GM10266 (cell line): Measurements from ENCODE around the gene UBL4A.

Source experiments
- DNase-seq: peaks from one replicate; pipeline ENCODE4 v3.0.0; 2012; ENCODE audit errors: extremely low spot score
- TF ChIP-seq, protein P1 (sequence below): IDR thresholded peaks from 2 replicates; pipeline ENCODE4 v1.5.1; 2012; ENCODE audit warnings: mild to moderate bottlenecking, low read depth; ENCODE audit not compliant: control insufficient read depth, insufficient read depth; ENCODE audit errors: missing control alignments

Gene UBL4A

DNA sequence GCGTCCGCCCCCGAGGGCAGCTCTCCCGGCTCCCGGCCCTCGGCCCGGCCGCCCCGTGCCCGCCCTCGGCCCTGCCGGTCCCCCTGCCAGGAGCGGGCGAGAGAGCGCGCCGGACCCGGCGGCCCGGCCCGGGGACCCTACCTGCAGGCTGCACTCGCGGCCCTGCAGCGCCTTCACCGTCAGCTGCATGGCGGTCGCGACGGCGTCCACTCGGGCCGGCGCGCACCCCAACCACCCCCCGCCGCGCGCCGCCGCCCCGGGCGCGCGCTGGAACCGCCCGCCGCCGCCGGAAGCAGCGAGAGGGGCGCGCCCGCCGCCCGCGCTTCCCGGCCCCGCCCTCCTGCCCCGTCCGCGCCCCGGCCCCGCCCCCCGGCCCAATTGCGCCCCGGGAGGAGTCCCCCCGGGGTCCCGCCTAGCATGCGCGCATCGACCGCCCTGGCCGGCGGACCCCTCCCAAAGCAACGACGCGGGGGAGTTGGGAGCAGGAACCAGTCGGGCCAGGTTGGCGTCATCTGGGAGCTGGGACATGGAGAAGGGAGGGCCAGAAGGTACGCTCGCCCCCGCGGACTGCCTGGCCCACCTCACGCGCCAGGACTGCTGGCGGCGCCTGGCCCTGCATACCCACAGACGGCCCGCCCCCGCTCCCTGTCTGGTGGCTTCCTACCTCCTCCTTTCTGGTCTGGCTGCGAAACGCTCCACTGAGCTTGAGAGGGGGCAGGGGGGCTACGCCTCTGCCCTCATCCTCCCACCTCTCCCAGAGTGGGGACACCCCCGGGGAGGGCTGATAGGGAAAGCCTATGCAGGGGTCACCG, at the start of gene UBL4A:
UBL4A (minus strand) TSS at position 220 of the 812 bp plus-strand sequence; CDS start at position 189, 31 bp downstream.
- peak; percentile 84 for DNase-seq
- TF ChIP-seq, protein P1, sequence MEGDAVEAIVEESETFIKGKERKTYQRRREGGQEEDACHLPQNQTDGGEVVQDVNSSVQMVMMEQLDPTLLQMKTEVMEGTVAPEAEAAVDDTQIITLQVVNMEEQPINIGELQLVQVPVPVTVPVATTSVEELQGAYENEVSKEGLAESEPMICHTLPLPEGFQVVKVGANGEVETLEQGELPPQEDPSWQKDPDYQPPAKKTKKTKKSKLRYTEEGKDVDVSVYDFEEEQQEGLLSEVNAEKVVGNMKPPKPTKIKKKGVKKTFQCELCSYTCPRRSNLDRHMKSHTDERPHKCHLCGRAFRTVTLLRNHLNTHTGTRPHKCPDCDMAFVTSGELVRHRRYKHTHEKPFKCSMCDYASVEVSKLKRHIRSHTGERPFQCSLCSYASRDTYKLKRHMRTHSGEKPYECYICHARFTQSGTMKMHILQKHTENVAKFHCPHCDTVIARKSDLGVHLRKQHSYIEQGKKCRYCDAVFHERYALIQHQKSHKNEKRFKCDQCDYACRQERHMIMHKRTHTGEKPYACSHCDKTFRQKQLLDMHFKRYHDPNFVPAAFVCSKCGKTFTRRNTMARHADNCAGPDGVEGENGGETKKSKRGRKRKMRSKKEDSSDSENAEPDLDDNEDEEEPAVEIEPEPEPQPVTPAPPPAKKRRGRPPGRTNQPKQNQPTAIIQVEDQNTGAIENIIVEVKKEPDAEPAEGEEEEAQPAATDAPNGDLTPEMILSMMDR: no peak

DNA sequence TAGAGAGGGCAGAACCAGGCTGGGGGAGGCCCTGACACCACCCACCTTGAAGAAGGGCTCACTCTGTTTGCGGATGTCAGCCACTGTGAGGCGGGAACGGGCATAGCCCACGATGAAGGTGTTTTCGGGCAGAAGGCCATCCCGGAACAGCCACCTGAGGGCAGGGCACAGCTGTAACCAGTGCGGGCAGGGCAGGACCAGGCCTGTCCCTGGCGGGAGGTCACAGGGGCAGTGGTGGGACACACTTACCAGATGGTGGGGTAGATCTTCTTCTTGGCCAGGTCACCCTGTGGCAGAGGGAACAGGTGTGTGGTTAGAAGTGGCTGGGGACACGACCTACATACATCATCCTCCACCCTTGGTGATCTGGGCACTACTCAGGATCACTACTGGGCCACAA, 49.5 kb upstream of the UBL4A start:
- no peak for DNase-seq
- TF ChIP-seq, protein P1: no peak

DNA sequence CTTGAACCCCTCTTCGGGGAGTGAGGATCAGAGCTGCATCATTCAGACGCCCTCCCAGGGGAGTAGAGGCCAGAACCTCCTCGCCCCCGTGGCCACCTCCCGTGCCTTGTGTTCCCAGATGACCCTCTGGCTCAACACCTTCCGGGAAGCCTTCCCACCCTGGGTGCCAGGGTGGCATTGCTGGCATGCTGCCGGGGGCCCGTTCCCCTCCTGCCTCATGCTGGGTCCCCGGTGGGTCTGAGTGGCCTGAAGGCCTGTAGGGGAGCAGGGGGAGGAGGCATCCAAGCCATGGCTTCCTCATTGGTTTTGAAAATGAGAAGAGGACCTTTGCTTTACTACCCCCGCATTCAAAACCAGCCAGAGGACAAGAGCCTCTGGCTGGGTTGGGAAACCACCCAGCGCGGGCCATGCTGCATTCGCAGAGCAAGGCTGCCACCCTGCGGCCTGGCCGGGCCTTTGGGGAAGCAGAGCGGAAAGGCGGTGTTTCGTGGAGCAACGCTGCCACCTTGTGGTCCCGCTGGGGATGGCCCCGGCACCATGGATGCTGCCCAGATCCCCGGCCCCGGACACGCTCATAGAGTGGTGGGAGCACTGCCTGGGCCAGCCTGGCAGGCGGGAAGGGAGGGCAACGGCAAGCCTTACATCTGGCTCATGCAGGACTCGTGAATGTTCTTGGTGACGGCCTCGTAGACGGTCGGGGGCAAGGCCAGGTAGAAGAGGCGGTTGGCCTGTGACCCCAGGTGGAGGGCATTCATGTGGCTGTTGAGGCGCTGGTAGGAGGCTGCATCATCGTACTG, 48.3 kb upstream of the UBL4A start:
- DNase-seq: peak; percentile 84
- TF ChIP-seq, protein P1: peak; percentile 99

DNA sequence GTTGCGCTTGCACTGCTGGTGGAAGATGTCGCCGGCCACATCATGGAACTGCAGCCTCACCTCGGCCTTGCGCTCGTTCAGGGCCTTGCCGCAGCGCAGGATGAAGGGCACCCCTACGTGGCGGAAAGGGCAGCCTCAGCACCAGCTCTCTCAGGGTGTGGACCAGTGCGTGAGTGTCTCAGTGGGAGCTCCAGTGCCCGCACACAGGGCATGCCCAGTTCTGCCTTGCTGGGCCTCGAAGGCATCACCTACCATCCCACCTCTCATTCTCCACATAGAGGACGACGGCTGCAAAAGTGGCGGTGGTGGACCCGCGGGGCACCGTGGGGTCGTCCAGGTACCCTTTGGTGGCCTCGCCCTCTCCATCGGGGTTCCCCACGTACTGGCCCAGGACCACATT, 46.3 kb upstream of the UBL4A start:
- DNase-seq: no peak
- TF ChIP-seq, protein P1: no peak

DNA sequence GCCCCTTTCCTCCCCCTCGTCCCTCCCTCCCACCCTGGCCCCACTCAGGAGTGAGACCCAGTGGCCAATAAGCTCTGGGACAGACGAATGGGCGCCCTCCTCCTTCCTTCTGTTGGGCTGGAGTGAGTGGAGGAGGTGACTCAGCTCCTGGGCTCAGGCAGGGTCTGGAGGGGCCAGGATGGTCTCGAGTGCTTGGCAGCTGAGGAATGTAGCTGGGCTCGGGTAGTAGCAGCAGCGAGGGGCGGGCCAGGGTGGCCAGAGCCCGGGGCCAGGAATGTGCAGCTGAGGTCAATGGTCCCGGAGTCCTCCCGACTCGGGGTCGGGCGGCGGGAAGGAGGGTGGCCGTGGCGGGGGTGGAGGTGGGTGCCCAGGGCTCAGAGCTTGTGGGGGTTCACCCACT, 45.2 kb upstream of the UBL4A start:
- DNase-seq: no peak
- TF ChIP-seq, protein P1: no peak

DNA sequence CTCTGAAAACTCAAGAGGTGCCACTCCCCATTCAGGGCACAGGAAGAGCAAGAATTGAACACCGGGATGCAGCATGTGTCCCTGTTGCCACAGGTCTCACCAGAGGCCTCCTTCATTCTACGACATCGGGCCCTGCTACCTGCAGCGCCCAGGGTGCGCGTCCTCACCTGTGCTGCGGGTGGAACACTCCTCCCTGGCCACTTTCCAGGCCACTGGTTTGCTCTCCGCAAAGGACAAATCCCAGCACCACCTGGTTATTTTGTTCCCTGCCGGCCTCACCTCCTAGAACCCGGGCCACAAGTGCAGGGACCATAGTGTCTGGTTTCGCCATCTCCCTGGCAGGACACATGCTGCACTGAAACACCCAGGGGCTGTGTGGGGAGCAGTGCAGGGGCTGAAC, 43.9 kb upstream of the UBL4A start:
- TF ChIP-seq, protein P1: no peak
- DNase-seq: no peak

DNA sequence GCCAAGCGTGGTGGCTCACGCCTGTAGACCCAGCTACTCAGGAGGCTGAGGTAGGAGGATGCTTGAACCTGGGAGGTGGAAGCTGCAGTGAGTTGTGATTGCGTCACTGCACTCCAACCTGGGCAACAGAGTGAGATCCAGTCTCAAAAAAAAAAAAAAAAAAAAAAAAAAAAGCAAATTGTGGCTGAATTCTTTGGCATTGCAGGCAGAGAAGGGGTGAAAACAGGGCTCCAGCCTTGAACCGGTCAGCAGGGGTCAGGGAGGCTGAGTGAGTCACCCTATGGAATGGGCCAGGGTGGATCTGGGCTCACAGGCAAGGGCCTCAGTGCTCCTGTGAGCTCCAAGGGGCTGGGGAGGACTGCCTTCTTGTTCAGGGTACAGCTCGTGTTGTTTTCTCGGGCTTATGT, 42.8 kb upstream of the UBL4A start:
- TF ChIP-seq, protein P1: no peak
- DNase-seq: no peak
